Superior temporal gyrus (tissue), 1 donor: ENCODE data around the gene EXOC3L2.
A peak's percentile ranks its signal among the peaks of the same experiment; 100 is the strongest.
"Not testable (repeated sequence)": the region's sequence is repeated elsewhere in the genome, so short reads cannot be mapped to it uniquely, and the experiment has no call there.

Experiments used
- DNase-seq: peaks from one replicate; pipeline ENCODE4 v3.0.0-alpha.2; 2016; ENCODE audit errors: extremely low spot score

EXOC3L2 gene

DNA sequence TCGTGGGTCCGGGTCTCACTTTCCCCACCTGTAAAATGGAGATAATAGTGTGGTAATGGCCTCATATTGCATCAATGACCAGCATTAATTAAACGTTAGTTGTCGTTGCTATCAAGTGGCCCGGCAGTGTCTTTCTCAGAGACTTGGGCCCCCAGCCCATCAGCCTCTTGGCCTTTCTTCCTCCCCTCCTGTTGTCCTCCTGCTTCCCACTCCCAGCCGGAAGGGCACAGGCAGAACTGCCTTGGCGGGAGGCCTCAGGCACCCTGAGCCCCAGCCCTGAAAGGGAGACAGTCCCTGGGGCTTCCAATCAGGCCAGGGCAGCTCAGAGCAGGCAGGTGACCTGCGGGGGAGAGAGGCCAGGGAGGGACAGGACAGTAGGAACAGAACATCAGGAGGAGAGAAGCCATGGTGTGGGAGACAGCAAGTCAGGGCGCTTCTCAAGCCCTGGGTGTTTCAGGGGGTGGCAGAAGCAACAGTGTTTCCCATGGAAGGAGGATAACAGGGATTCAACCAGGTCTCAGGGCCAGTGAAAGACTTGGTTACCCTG lies 10.5 kb upstream of the EXOC3L2 start:
- no peak for DNase-seq

- no peak for DNase-seq
Observed at GRCh38 chr19:45254044-45254531, 8.9 kb upstream of the EXOC3L2 start.

DNA sequence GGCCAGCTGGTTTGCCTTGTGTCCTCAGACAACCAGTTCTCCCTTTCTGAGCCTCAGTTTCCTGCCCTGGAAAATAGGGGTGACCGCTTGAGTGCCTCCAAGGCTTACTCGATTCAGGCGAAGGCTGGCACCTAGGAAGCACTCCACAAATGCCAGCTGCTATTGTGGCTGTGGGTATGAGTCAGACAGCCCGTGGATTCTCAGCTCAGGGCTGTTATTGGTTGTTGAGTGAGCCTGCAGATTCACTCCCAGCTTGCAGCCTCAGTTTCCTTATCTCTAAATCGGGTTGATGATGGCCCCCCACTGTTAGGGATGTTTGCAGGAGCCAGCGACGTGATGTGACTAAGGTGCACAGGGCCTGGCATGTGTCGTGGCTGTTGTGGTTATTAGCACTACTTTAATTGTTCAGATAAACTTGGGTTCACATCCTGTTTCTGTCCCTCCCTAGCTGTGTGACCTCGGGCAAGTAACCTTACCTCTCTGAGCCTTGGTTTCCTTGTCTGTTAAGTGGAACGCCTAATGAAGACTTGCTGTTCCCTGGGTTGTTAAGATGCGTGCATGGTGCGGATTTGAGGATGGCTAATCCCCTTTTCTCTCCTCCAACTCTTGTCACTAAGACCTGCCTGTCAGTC lies 8.3 kb upstream of the EXOC3L2 start:
- DNase-seq = peak; percentile 22

DNA sequence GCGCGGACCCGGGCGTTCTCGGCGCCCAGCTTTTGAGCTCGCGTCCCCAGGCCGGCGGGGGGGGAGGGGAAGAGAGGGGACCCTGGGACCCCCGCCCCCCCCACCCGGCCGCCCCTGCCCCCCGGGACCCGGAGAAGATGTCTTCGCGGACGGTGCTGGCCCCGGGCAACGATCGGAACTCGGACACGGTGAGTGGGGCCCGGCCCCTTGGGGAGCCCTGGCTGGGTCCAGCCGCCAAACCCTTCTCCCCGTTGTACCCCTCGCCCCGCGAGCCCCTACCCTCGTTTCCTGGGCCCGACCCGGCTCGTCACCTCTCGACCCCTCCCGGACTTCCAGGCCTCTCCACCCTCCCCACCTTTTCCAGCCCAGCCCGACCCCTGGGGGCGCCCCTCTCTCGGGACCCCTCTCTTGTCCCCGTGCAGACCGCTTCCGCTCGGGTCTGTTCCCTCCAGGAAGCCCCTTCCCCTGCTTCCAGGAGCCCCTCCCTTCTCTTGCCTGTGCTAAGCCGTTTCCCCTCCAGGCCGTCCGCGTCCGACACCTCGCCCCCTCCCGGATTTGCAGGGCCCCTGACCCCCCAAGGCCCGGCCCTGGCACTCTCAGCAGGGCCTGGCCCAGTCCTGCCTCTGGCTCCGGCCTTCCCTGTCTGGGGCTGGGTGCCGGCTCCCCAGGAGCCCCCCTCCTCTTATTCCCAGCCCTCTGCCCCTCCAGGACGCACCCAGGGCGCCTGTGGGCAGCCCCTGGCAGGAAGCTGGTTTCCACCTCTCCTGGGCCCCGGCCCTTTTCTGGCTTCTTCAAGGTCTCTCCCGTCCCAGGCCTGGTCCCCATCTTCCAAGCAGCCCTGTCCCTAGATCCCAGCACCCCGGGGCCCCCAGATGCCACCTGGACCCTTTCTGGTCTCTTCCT lies 6.5 kb upstream of the EXOC3L2 start:
- DNase-seq = no peak

- peak; percentile 24 for DNase-seq
Observed at GRCh38 chr19:45250832-45251451, 5.7 kb upstream of the EXOC3L2 start, which contains the start of gene MARK4. TSS of gene MARK4 (plus strand) at chr19:45251271. CDS start at chr19:45251589, 318 bp downstream.

DNA sequence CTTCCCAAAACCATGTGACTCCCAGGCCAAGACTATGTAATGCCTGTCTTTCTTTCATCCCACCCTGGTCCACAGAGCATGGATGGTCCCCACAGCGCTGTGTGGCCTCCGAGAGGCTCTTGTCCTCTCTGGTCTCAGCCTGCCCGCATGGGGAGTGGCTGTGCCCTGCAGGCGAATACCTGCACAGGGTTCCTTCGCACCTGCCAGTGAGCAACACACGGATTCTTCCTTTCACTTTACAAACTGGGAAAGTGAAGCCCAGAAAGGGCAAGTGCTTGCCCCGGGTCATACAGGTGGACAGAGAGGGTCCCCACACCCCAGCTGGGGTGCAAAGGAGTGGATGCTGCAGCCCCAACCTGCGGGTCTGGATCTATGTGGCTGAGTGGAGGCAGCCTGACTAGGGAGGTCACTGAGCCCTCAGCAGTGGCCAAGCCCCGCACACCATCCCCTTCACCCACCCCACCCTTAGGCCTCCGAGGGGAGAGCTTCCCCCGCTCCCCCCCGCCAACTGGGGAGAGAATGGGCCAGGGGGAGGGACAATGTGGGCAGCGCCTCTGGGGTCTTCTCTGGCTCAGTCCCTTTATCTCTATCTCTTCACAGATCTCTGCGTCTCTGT lies 5.1 kb upstream of the EXOC3L2 start:
- DNase-seq = no peak

GRCh38 chr19:45249261-45250033 lies 4.2 kb upstream of the EXOC3L2 start:
- no peak for DNase-seq

DNA sequence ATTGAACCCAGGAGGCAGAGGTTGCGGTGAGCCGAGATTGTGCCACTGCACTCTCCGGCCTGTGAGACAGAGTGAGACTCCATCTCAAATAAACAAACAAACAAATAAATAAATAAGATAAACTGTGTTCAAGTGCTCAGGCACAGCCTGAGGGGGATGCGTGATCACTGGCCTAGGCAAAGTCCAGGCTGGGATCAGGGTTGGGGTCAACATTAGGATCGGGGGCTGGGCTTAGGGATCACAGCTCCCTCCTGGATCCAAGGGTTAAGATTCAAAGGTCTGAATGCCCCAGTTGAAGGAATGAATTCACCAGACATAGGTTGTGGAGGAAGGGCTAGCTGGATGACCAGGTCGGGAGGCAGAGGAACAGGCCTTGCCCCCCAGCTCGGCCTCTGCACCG lies 1.9 kb upstream of the EXOC3L2 start:
- DNase-seq = no peak

GRCh38 chr19:45245826-45246225 lies 619 bp upstream of the EXOC3L2 start:
- no peak for DNase-seq

- DNase-seq = no peak
Observed at GRCh38 chr19:45244133-45244794, 943 bp downstream of the EXOC3L2 start.

GRCh38 chr19:45243144-45243732 lies 2.0 kb downstream of the EXOC3L2 start:
- no peak for DNase-seq

DNA sequence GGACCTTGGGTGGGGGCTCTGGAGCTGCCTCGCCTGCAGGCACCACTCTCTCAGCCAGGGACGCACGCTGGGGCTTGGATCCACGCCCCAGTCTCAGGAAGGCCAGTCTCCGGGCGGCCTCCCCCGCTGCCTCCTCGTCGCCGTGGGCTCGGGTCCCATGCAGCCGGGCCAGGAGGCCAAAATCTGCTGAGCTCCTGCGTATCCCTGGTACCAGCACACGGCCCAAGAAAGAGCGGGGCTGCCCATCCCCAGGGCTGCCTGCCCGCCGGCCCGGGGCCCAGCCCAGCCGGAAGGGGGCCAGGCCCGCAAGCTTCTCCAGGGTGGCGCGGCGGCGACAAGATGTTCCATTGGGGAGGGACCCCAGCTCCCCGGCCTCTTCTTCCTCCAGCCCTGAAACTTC lies 6.7 kb downstream of the EXOC3L2 start:
- DNase-seq = no peak

DNA sequence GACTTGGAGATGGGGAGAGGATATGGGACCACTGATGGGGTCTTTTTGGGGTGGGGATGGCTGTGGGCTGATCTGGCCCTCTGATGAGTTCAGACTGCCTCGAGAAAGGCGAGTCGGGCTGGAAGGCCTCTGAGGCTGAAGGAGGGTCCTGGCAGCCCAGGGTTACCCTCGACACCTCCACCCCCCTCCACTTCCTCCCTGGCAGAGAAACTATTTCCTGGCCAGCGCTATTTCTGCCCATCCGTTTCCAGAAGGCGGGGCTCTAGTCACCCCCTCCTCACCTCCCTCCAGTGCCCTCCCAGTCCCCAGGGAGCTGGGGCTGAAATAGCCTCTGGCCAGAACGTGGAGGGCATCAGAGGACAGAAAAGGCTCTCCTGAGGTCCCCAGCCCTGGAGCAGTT lies 9.7 kb downstream of the EXOC3L2 start:
- no peak for DNase-seq

GRCh38 chr19:45234089-45234869 lies 10.9 kb downstream of the EXOC3L2 start:
- no peak for DNase-seq

DNA sequence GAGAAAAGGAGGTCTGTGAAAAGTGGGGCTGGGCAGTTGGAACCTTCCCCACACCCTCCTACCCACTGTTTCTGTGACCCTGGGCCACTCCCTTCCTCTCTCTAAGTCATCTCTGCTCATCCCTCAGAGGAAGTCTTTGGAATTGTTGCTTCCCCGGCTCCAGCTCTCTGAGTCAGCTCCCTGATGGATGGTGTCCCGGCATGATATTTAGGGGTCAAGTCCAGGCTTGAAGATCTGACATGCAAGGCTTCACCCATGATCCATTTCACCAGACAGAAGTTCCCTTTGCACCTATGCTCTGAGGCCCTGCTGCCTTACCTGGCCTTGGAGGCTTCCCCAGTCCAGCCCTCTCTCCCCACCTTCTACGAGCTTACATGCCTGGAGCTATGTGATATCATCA lies 13.3 kb downstream of the EXOC3L2 start:
- no peak for DNase-seq

DNA sequence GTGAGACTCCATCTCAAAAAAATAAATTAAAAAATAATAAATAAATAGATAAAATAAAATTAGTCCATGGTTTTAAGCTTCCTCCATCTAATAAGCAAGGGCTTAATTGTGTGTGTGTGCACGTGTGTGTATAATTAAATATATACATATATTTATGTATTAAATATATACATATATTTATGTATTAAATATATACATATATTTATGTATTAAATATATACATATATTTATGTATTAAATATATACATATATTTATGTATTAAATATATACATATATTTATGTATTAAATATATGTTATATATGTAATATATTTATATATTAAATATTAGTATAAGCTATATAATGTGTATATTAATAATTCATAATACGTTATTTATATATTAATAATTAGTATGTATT lies 16.2 kb downstream of the EXOC3L2 start:
- DNase-seq = not testable (repeated sequence)

DNA sequence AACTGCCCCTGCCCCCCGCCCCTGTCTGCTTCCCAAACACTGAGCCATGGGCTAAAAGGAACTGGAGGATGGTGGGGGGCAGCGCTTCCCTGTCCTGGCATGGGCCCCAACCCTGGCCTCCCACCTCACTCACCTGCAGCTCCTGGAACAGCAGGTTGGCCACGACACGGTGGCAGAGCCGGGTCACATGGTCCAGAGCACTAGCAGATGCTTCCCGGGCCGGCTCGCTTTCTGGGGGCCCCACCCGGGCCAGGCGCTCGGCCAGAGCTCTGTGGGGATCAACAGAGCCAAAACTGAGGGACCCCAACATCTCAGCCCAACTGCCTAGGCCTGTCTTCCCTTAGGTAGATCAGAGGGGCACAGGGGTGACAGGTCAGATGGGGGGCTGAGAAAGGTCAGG lies 20.6 kb downstream of the EXOC3L2 start:
- no peak for DNase-seq

- DNase-seq = no peak
Observed at GRCh38 chr19:45223879-45224278, 21.3 kb downstream of the EXOC3L2 start.

GRCh38 chr19:45222724-45223123 lies 22.5 kb downstream of the EXOC3L2 start:
- no peak for DNase-seq
